H1 (cell line): Measurements from ENCODE around the gene HEPHL1. TPM values are rescaled to one million over a fixed set of nuclear protein-coding genes. Genes with fewer than 3 reads are reported as not detected.

Source experiments
- HDAC6 ChIP-seq: IDR thresholded peaks from one replicate; pipeline ENCODE4 v1.7.1; 2012; ENCODE audit warnings: low read depth, mild to moderate bottlenecking, inconsistent platforms, low read length, moderate library complexity
- PHF8 ChIP-seq: fragments of 200-600 bp; sonication (generic); conservative IDR thresholded peaks from 2 replicates; pipeline ENCODE4 v1.7.1; 2012; ENCODE audit warnings: low read depth, mild to moderate bottlenecking, inconsistent platforms, low read length, moderate library complexity
- SP1 ChIP-seq: IDR thresholded peaks from 2 replicates; pipeline ENCODE4 v1.6.1; 2011; ENCODE audit warnings: low read depth, low read length
- TAF7 ChIP-seq: optimal IDR thresholded peaks from 2 replicates; pipeline ENCODE3; 2011; ENCODE audit warnings: low read depth, mild to moderate bottlenecking, inconsistent platforms, low read length, moderate library complexity, borderline replicate concordance
- TCF12 ChIP-seq: IDR thresholded peaks from 2 replicates; pipeline ENCODE4 v1.6.1; 2011; ENCODE audit warnings: low read depth, mild to moderate bottlenecking, low read length
- polyA plus RNA-seq, 7 experiments: library from polyadenylated mRNA; depleted of rRNA in 3 of 7; stranded (reverse) in 5 of 7; unstranded in 2 of 7; fragments of >200 nt in 5 of 7; fragments of 200-250 nt in 2 of 7; gene quantifications; 1 replicate in 5 of 7; 2 replicates in 1 of 7; 4 replicates in 1 of 7; pipeline versions ENCODE4 v1.2.1 to v1.2.3, GENCODE V29; 2011 to 2013; ENCODE audit warnings: missing spikeins in 2 of 7, mixed read lengths in 2 of 7
- total RNA-seq: library from RNA; stranded (reverse); fragmentation: NEBNext Ultra II Directional; extraction: Animal tissue kit (Norgen Biotek cat#: 25700); gene quantifications from 2 replicates; pipeline ENCODE4 v1.2.1, GENCODE V29; 2021

Gene HEPHL1
- total and polyA plus RNA-seq, 2 of the 8 experiments (the other 6 are each of a cell fraction or from before 2014, with no cell fraction given), result 0.09 to 0.11 TPM

DNA sequence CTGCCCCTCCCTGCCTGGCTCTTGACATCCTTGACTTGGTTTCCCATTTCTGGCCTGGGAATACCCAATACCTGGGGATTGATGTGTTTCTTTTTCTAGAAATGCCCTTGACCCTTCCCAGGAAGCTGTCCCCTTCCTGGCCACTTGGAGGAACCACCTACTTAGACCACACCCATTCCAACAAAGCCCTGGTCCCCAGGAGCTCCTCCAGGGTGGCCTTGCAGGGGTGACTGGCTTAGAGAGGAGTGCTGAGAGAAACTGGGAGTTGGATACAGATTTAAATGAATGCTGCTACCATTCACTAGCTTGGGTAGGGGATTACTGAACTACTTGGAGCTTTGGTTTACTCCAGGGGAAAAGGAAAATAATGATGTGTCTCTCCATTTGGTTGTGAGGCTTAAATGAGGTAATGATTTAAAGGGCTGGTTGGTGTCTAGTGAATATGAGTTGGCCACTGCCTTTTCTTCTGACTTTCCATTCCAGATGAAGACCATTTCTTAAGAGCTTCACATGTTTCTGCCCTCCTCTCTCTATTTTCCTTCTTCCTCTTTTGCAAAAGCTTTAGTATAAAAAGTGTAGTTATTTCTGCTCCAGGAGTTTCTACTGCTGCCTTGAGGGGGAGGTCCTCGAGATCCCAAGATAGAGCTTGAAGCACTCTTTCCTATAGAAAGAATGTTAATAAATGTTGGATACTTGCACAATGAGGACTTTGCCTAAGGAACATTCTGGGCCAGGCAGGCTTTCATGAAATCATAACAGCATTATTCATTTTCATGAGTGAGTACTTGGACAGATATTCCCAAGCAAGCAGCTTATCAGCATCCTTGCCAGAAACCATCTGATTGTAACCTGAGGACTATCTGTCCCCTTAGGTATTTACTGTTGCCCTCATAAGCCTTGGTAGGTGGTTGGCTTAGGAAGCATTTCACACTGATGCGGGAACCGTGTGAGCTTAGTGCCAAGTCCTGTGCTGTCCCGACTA is 129.8 kb downstream of the HEPHL1 start (continued):
- TF ChIP-seq HDAC6, result no peak
- no peak for TF ChIP-seq PHF8
- no peak for TF ChIP-seq TCF12
- TF ChIP-seq SP1, result no peak
- no peak for TF ChIP-seq TAF7
- TF ChIP-seq, all 59 proteins: peak for 0
